ENCODE data around the gene MARCO.

Gene MARCO

GRCh38 chr2:118983133-118983532 is 41.1 kb downstream of the MARCO start:
- TF ChIP-seq BACH2 (CRISPR knock-in tag; IDR thresholded peaks at IDR 0.05; ENCODE audit: borderline replicate concordance) (no peak), ARNTL (CRISPR knock-in tag; IDR thresholded peaks at IDR 0.05; ENCODE audit: borderline replicate concordance, low read depth) (no peak), ZNF565 (CRISPR knock-in tag; conservative IDR thresholded peaks at IDR 0.05; ENCODE audit: low read depth) (no peak), ZNF8 (CRISPR knock-in tag; IDR thresholded peaks at IDR 0.05) (no peak)
- ATAC-seq, result no peak

GRCh38 chr2:118983915-118984314 is 41.9 kb downstream of the MARCO start:
- no peak for ATAC-seq
- TF ChIP-seq GLIS3 (CRISPR knock-in tag; IDR thresholded peaks at IDR 0.05) (no peak), PPARA (CRISPR knock-in tag; IDR thresholded peaks at IDR 0.05; ENCODE audit: borderline replicate concordance) (no peak), ZFP30 (CRISPR knock-in tag; IDR thresholded peaks at IDR 0.05) (no peak), CSDC2 (CRISPR knock-in tag; IDR thresholded peaks at IDR 0.05) (no peak), ZC3H10 (CRISPR knock-in tag; IDR thresholded peaks at IDR 0.05) (no peak), ESRRG (CRISPR knock-in tag; IDR thresholded peaks at IDR 0.05) (no peak), ZNF565 (CRISPR knock-in tag; conservative IDR thresholded peaks at IDR 0.05; ENCODE audit: low read depth) (no peak), ZNF8 (CRISPR knock-in tag; IDR thresholded peaks at IDR 0.05) (no peak), CSRNP3 (CRISPR knock-in tag; IDR thresholded peaks at IDR 0.05) (no peak), TCF4 (CRISPR knock-in tag; IDR thresholded peaks at IDR 0.05; ENCODE audit: borderline replicate concordance) (no peak), ARNTL (CRISPR knock-in tag; IDR thresholded peaks at IDR 0.05; ENCODE audit: borderline replicate concordance, low read depth) (no peak), TSHZ2 (CRISPR knock-in tag; IDR thresholded peaks at IDR 0.05) (no peak), POU6F1 (CRISPR knock-in tag; IDR thresholded peaks at IDR 0.05; ENCODE audit: borderline replicate concordance, low read depth) (no peak)

- no peak for ATAC-seq
Observed at GRCh38 chr2:118986738-118987137, 44.7 kb downstream of the MARCO start.

GRCh38 chr2:118987886-118988285 is 45.9 kb downstream of the MARCO start:
- TF ChIP-seq ZC3H10 (CRISPR knock-in tag; IDR thresholded peaks at IDR 0.05), result no peak
- TF ChIP-seq PATZ1 (CRISPR knock-in tag; IDR thresholded peaks at IDR 0.05; ENCODE audit: borderline replicate concordance), result no peak
- no peak for TF ChIP-seq SNAI2 (CRISPR knock-in tag; IDR thresholded peaks at IDR 0.05)
- no peak for ATAC-seq

More at GRCh38 chr2:118986738-118987137, 44.7 kb downstream of the MARCO start:
- no peak for TF ChIP-seq SNAI2 (CRISPR knock-in tag; IDR thresholded peaks at IDR 0.05)
- no peak for TF ChIP-seq ZFP3 (CRISPR knock-in tag; IDR thresholded peaks at IDR 0.05)
- no peak for TF ChIP-seq CSRNP3 (CRISPR knock-in tag; IDR thresholded peaks at IDR 0.05)
- TF ChIP-seq ZNF70 (CRISPR knock-in tag; IDR thresholded peaks at IDR 0.05), result no peak
- TF ChIP-seq PPARA (CRISPR knock-in tag; IDR thresholded peaks at IDR 0.05; ENCODE audit: borderline replicate concordance), result no peak

Data from SK-N-SH treated with all-trans-retinoic acid at 6 μM for 48 hours (cell line).